GM12878 (cell line): ENCODE results near the gene SLC35C1. TPM values are rescaled to one million over a fixed set of nuclear protein-coding genes. Genes with fewer than 3 reads are reported as not detected.

ENCODE experiments used
- ATAC-seq: fragments of 200-7000 bp; cut with Tn5 transposase; 3 replicates; pipeline ENCODE4 v1.9.1; 2020; ENCODE audit warnings: mild to moderate bottlenecking, moderate library complexity
- BruUV-seq: library from RNA; stranded (reverse); fragments of 400-500 nt; replicated peaks from 2 replicates; lab custom pipeline; 2021; lab: Mats Ljungman, UMichigan
- CTCF ChIA-PET: fragments of 300-600 bp; sonication (Branson Sonifier 250); formaldehyde crosslinking; extraction: SDS; loops from one replicate; lab custom pipeline; 2021; ENCODE audit warnings: inconsistent platforms; lab: Yijun Ruan, JAX
- POLR2A ChIA-PET: fragments of 350-600 bp; formaldehyde crosslinking; extraction: SDS; loops from one replicate; lab custom pipeline; 2021; ENCODE audit warnings: inconsistent platforms; lab: Charles Lee
- RAD21 ChIA-PET: fragments of 300-600 bp; sonication (Branson Sonifier 250); formaldehyde crosslinking; loops from one replicate; lab custom pipeline; 2023; ENCODE audit warnings: antibody characterized with exemption; ENCODE audit not compliant: unreplicated experiment; lab: Charles Lee
- SMC1A ChIA-PET: fragments of 300-600 bp; sonication (Branson Sonifier 250); formaldehyde crosslinking; loops from one replicate; lab custom pipeline; 2023; ENCODE audit not compliant: unreplicated experiment, uncharacterized antibody; lab: Charles Lee
- DNase-seq: peaks from one replicate; pipeline ENCODE4 v3.0.0-alpha.2; 2011; ENCODE audit warnings: low read depth, low spot score
- FAIRE-seq: peaks from 3 replicates; lab custom pipeline; 2011; peaks lifted over from hg19 to GRCh38; lab: Jason Lieb, UNC
- H2AFZ ChIP-seq: 2 replicates; pipeline ENCODE4 v1.6.0; 2011; ENCODE audit warnings: low read depth, low read length, control low read depth; ENCODE audit not compliant: control insufficient read depth
- H3K27ac ChIP-seq: 2 replicates; pipeline ENCODE4 v1.5.1; 2011; ENCODE audit warnings: control low read depth; ENCODE audit not compliant: control insufficient read depth, insufficient read depth
- H3K27me3 ChIP-seq, 2 experiments: replicated peaks in 1 of 2; 2 replicates each; pipeline versions ENCODE4 v1.6.0 to v1.6.1; 2011; ENCODE audit warnings: low read length in 1 of 2; ENCODE audit not compliant: control insufficient read depth in 2 of 2, insufficient read depth in 2 of 2
- H3K36me3 ChIP-seq, 2 experiments: 2 replicates each; pipeline ENCODE4 v1.5.1; 2011; ENCODE audit warnings: low read length in 1 of 2; ENCODE audit not compliant: control insufficient read depth in 2 of 2, insufficient read depth in 2 of 2
- H3K4me1 ChIP-seq: 2 replicates; pipeline ENCODE4 v1.6.1; 2011; ENCODE audit warnings: mild to moderate bottlenecking, low read length, moderate library complexity, mixed read lengths; ENCODE audit not compliant: control insufficient read depth, insufficient read depth
- H3K4me2 ChIP-seq: 2 replicates; pipeline ENCODE4 v1.6.0; 2011; ENCODE audit warnings: control low read depth; ENCODE audit not compliant: control insufficient read depth, insufficient read depth
- H3K4me3 ChIP-seq: fragments of 200-600 bp; sonication (generic); 2 replicates; pipeline ENCODE4 v1.5.1; 2016
- H3K79me2 ChIP-seq: 2 replicates; pipeline ENCODE4 v1.6.0; 2011; ENCODE audit warnings: low read length; ENCODE audit not compliant: control insufficient read depth, insufficient read depth
- H3K9ac ChIP-seq: 2 replicates; pipeline ENCODE4 v1.8.0; 2011; ENCODE audit warnings: low read length, control low read depth, mixed read lengths; ENCODE audit not compliant: control insufficient read depth, insufficient read depth
- H3K9me3 ChIP-seq: replicated peaks from 3 replicates; pipeline ENCODE4 v1.5.1; 2011; ENCODE audit warnings: mild to moderate bottlenecking, low read length; ENCODE audit not compliant: control insufficient read depth, insufficient read depth
- H4K20me1 ChIP-seq: 2 replicates; pipeline ENCODE4 v1.6.0; 2011; ENCODE audit not compliant: control insufficient read depth, insufficient read depth
- BACH1 ChIP-seq: fragments of 450-650 bp; IDR thresholded peaks from 2 replicates; pipeline ENCODE4 v1.6.1; 2017; ENCODE audit warnings: mild to moderate bottlenecking, borderline replicate concordance
- CBFB ChIP-seq: IDR thresholded peaks from 2 replicates; pipeline ENCODE4 v1.6.1; 2016; ENCODE audit warnings: antibody characterized with exemption, low read depth
- CEBPZ ChIP-seq: fragments of 150-350 bp; IDR thresholded peaks from 2 replicates; pipeline ENCODE4 v1.6.1; 2016; ENCODE audit warnings: low read depth, low read length
- EED ChIP-seq: sonication (generic); IDR thresholded peaks from 2 replicates; pipeline ENCODE4 v1.6.1; 2016; ENCODE audit warnings: antibody characterized with exemption, low read depth
- EZH2 ChIP-seq: IDR thresholded peaks from 2 replicates; pipeline ENCODE4 v1.6.1; 2012; ENCODE audit warnings: low read depth, mild to moderate bottlenecking, control low read depth, inconsistent platforms, low read length, borderline replicate concordance; ENCODE audit not compliant: control insufficient read depth
- SPI1 ChIP-seq: IDR thresholded peaks from 2 replicates; pipeline ENCODE4 v1.6.1; 2011; ENCODE audit warnings: low read depth, mild to moderate bottlenecking, low read length, moderate library complexity, borderline replicate concordance; ENCODE audit not compliant: insufficient read depth
- YBX1 ChIP-seq: fragments of 450-650 bp; IDR thresholded peaks from 2 replicates; pipeline ENCODE4 v1.6.1; 2016; ENCODE audit warnings: antibody characterized with exemption
- ZNF207 ChIP-seq: fragments of 450-650 bp; IDR thresholded peaks from 2 replicates; pipeline ENCODE4 v1.6.1; 2014; ENCODE audit warnings: antibody characterized with exemption, mild to moderate bottlenecking, borderline replicate concordance
- WGBS: methylation state at CpG from one replicate; pipeline ENCODE4 v1.1.6; 2016; ENCODE audit warnings: low lambda C conversion rate; ENCODE audit not compliant: insufficient replicate concordance, insufficient coverage; ENCODE audit errors: missing lambda C conversion rate; 5-methylcytosine and 5-hydroxymethylcytosine counted together
- in situ Hi-C: fragments of 300-500 bp; cut with MboI; formaldehyde crosslinking; loops from 9 replicates; pipeline ENCODE4 v1.14.3; 2018; ENCODE audit warnings: mixed read lengths
- intact Hi-C: fragments of 100-400 bp; cut with micrococcal nuclease; formaldehyde crosslinking; loops from one replicate; pipeline ENCODE4 v1.14.2; 2022; ENCODE audit not compliant: unreplicated experiment
- polyA plus RNA-seq, 11 experiments: library from polyadenylated mRNA; depleted of rRNA in 4 of 11; unstranded in 6 of 11; stranded (reverse) in 5 of 11; fragments of >200 nt; fragmentation: Nextera tagmentation in 4 of 11; fragmentation: Illumina TruSeq in 1 of 11; extraction: Ambion mirVana in 4 of 11; extraction: Trizol in 1 of 11; gene quantifications; 1 replicate in 1 of 11; 2 replicates in 10 of 11; pipeline versions ENCODE4 v1.2.1 to v1.2.3, GENCODE V29; 2011 to 2016; ENCODE audit warnings: inconsistent platforms in 2 of 11, missing spikeins in 2 of 11, low read depth in 1 of 11
- total RNA-seq, 4 experiments: library from RNA; depleted of rRNA in 3 of 4; stranded (reverse); fragments of >200 nt in 3 of 4; fragmentation: Illumina TruSeq in 1 of 4; extraction: Trizol in 1 of 4; gene quantifications; 2 replicates each; pipeline versions ENCODE4 v1.2.1 to v1.2.3, GENCODE V29; 2013 to 2021
- TF ChIP-seq, protein P1 (sequence below): IDR thresholded peaks from 2 replicates; pipeline ENCODE4 v1.6.1; 2012; ENCODE audit warnings: low read depth, low read length, improper control_type of control experiment

The SLC35C1 gene
- total and polyA plus RNA-seq, 10 of the 15 experiments (the other 5 are each of a cell fraction or from before 2014, with no cell fraction given), result 0.55 to 9.7 (median 4.3) TPM

DNA sequence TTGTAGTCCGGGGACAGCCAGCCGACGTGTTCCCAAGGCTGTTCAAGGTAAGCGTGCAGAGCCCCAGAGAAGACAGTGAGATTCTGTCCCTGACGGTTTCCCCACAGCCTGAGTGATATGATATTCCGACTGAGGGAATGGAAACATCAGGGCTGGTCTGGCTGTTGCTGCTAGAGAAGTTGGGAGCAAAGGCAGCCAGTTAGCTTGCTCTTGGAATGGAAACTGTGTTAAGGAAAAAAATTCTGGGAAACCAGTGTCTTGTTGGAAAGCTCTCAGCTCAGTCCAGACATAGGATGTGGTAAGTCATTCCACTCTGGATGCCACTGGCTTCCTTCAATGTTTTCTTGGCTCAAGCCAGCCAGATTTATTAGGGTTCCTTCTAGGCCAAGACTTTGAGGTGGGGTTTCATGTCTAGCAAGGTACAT, 51.1 kb downstream of the SLC35C1 start:
- peaks cover 8% of the 10 kb centered on the region for H3K79me2 ChIP-seq
- H2AFZ ChIP-seq, result no peak overlapping the region
- ATAC-seq, result no peak
- H3K36me3 ChIP-seq, result peaks cover 4 to 7% of the 10 kb centered on the region in 2 experiments; a peak in 3 of 4 replicates
- no peaks in the 10 kb centered on the region for H3K27me3 ChIP-seq
- H3K4me1 ChIP-seq, result peaks cover 16% of the 10 kb centered on the region
- peaks cover 5% of the 10 kb centered on the region for H4K20me1 ChIP-seq
- POLR2A ChIA-PET, result no interaction called here
- no peak for DNase-seq
- no TSS peak for BruUV-seq
- no peaks in the 10 kb centered on the region for H3K9me3 ChIP-seq
- SMC1A ChIA-PET, result interaction anchor here (1.1 to 1.7 kb wide), 2 partner anchors 14 to 21 kb away, joined by 4 read pairs; no protein-coding TSS in a partner anchor
- H3K4me3 ChIP-seq, result no peak overlapping the region
- H3K4me2 ChIP-seq, result no peak overlapping the region
- RAD21 ChIA-PET, result no interaction called here
- CTCF ChIA-PET, result interaction anchor here (0.7 to 3.8 kb wide), 2 partner anchors 85 to 150 kb away, joined by 4 to 25 read pairs; no protein-coding TSS in a partner anchor
- 81% methylated on average over 6 of the region's 6 CpGs for WGBS
- in situ Hi-C loops, result no loop called here
- H3K27ac ChIP-seq, result no peak overlapping the region
- no peak for FAIRE-seq
- TF ChIP-seq, protein P1, sequence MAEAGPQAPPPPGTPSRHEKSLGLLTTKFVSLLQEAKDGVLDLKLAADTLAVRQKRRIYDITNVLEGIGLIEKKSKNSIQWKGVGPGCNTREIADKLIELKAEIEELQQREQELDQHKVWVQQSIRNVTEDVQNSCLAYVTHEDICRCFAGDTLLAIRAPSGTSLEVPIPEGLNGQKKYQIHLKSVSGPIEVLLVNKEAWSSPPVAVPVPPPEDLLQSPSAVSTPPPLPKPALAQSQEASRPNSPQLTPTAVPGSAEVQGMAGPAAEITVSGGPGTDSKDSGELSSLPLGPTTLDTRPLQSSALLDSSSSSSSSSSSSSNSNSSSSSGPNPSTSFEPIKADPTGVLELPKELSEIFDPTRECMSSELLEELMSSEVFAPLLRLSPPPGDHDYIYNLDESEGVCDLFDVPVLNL, result no peak
- TF ChIP-seq CEBPZ (no peak), SPI1 (no peak), YBX1 (no peak), ZNF207 (no peak), EED (no peak), BACH1 (no peak), CBFB (no peak), EZH2 (no peak)
- intact Hi-C loops, result no loop called here
- no peak overlapping the region for H3K9ac ChIP-seq
